ENCODE measurements around the gene FCHSD1. TPM values are rescaled to one million over a fixed set of nuclear protein-coding genes. Genes with fewer than 3 reads are reported as not detected.

FCHSD1 gene
- total and polyA plus RNA-seq, 2 of the 4 experiments (the other 2 are of a cell fraction) = 33.2 to 62.1 TPM

GRCh38 chr5:141655020-141655419 lies 3.8 kb upstream of the FCHSD1 start:
- H3K36me3 ChIP-seq (ENCODE audit: control insufficient read depth, insufficient read depth, low read length) = peaks cover 14% of the 10 kb centered on the region; the same call in 1 of the 2 replicates
- no peaks in the 10 kb centered on the region for H4K20me1 ChIP-seq (ENCODE audit: insufficient read depth, low read length)
- no peaks in the 10 kb centered on the region for H3K27me3 ChIP-seq (ENCODE audit: control insufficient read depth, insufficient read depth, low read length)
- H4K5ac ChIP-seq (ENCODE audit: low read depth, low read length) = peak overlapping the region; percentile 45; the same call in 1 of the 2 replicates
- H2AK5ac ChIP-seq (ENCODE audit: low read depth, low read length) = peak overlapping the region; percentile 75
- peaks cover 3% of the 10 kb centered on the region; the same call in 1 of the 2 replicates for H3K9me1 ChIP-seq (ENCODE audit: insufficient read depth, low read length)
- peaks cover 18% of the 10 kb centered on the region for H3K4me1 ChIP-seq (ENCODE audit: control insufficient read depth, insufficient read depth, low read length)
- in situ Hi-C loops (cut with MboI; ENCODE audit: low sequenced_read_pairs) (no loop called here), dilution Hi-C loops (cut with HindIII; ENCODE audit: low sequenced_read_pairs, unreplicated experiment) (no loop called here), intact Hi-C loops (cut with micrococcal nuclease) (no loop called here)
- peak overlapping the region; percentile 21; the same call in 1 of the 2 replicates for H2BK120ac ChIP-seq (ENCODE audit: low read depth, low read length)
- H3K9me3 ChIP-seq (ENCODE audit: control insufficient read depth, insufficient read depth, low read length) = no peaks in the 10 kb centered on the region
- TF ChIP-seq, protein P1, sequence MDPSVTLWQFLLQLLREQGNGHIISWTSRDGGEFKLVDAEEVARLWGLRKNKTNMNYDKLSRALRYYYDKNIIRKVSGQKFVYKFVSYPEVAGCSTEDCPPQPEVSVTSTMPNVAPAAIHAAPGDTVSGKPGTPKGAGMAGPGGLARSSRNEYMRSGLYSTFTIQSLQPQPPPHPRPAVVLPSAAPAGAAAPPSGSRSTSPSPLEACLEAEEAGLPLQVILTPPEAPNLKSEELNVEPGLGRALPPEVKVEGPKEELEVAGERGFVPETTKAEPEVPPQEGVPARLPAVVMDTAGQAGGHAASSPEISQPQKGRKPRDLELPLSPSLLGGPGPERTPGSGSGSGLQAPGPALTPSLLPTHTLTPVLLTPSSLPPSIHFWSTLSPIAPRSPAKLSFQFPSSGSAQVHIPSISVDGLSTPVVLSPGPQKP (IDR thresholded peaks at IDR 0.05; ENCODE audit: borderline replicate concordance, low read depth, low read length) = no peak
- TF ChIP-seq MXI1 (IDR thresholded peaks at IDR 0.05; ENCODE audit: borderline replicate concordance, low read depth, low read length) = no peak
- TF ChIP-seq POLR2A (IDR thresholded peaks at IDR 0.05; ENCODE audit: low read depth, low read length) = no peak
- TF ChIP-seq RAD21 (IDR thresholded peaks at IDR 0.05; ENCODE audit: low read length) = no peak
- H3K4me2 ChIP-seq (ENCODE audit: low read depth, low read length) = no peak overlapping the region
- H3K9ac ChIP-seq (ENCODE audit: low read depth, low read length) = no peak overlapping the region
- H3K18ac ChIP-seq (ENCODE audit: low read depth, low read length) = no peak overlapping the region
- H3K4ac ChIP-seq (ENCODE audit: low read depth, low read length) = peak overlapping the region; percentile 48; the same call in 1 of the 2 replicates
- no peak overlapping the region for H3K23ac ChIP-seq (ENCODE audit: low read depth, low read length)
- H2AFZ ChIP-seq (replicated peaks; ENCODE audit: low read length, poor library complexity) = no peak overlapping the region
- H4K8ac ChIP-seq (ENCODE audit: low read depth in 2 of 2, low read length in 2 of 2) = peak overlapping the region in 1 of 2 experiments; percentile 27; a peak in 1 of 4 replicates
- BruUV-seq (replicated peaks) = no TSS peak
- peak overlapping the region; percentile 49; the same call in 1 of the 2 replicates for H4K91ac ChIP-seq (ENCODE audit: insufficient read depth, low read depth, low read length)
- no peak overlapping the region for H3K27ac ChIP-seq (ENCODE audit: insufficient read depth, low read length)
- H3K79me1 ChIP-seq (ENCODE audit: low read depth in 1 of 2, low read length in 2 of 2) = peaks cover 9 to 16% of the 10 kb centered on the region in 2 experiments
- H3K14ac ChIP-seq (replicated peaks; ENCODE audit: low read depth, low read length) = 0 out of 2 replicates have a peak overlapping the region, but pooled peaks have one; percentile 17
- no peak overlapping the region for H2BK20ac ChIP-seq (ENCODE audit: low read depth, low read length)
- DNase-seq (no peak), ATAC-seq (ENCODE audit: low read depth) (no peak)
- peak overlapping the region; percentile 67 for H2AK9ac ChIP-seq (replicated peaks; ENCODE audit: low read depth, low read length, poor library complexity)
- no peak overlapping the region for H2BK15ac ChIP-seq (ENCODE audit: low read depth, low read length)
- peak overlapping the region; percentile 77 for H2BK5ac ChIP-seq (ENCODE audit: low read depth, low read length, poor library complexity, severe bottlenecking)
- WGBS, 2 experiments (ENCODE audit: extremely low coverage in 2 of 2, insufficient read length in 1 of 2) = no CpG with 5 or more reads among the region's 7 CpGs
- POLR2A ChIA-PET (ENCODE audit: unreplicated experiment) = no interaction called here
- H3K56ac ChIP-seq (ENCODE audit: extremely low read depth, insufficient read depth, low read length) = no peak overlapping the region
- CTCF ChIA-PET = no interaction called here
- no peak overlapping the region for H3K4me3 ChIP-seq (ENCODE audit: insufficient read depth, low read depth, low read length)

Measured in IMR-90 (cell line).